ENCODE data around the gene CAMKK2. TPM values are rescaled to one million over a fixed set of nuclear protein-coding genes. Genes with fewer than 3 reads are reported as not detected.

The CAMKK2 gene
- 10 to 100 TPM; 25.1 to 43.7 (median 30.9) TPM for total RNA-seq

DNA sequence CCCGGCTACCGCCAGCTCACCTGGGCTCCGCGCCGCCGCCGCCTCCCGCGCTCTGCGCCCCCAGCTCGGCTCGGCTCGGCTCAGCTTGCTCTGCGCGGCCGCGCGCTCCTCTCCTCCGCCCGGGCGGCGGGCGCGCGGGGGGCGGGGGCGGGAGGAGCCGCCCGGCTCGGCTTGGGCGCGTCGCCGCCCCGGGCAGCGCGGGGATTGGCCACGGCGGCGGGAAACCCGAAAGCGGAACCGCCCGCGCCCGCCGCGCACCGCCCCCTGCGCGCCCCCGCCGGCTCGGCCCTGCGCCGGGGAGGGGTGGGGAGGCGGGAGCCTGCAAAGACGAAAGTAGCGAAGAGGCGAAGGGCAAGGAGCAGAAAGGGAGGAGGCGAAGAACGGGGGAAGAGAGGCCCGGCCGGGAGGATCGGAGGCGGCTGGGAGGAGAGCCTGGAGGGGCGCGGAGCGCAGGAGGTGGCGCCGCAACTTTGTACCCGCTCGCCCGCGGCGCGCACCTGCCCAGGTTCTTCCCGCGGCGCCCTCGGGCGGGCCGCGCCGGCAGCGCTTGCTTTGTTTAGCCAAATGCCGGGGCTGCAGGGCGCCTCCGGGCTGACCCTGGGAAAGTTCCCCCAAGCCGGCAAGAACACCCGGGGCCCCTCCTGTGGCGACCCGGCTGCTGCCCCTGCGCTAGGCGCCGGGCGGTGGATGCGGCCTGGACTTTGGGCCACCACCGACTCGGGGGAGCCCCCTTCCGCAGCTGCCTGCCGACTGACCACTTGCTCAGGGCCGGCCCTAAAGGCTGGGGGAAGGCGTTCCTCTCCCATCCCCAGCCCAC, at the start of gene CAMKK2:
TSS of gene CAMKK2 (minus strand) at position 92 of the 817 bp plus-strand sequence. CDS start 22,183 bp downstream, outside the sequence.
- TF ChIP-seq, protein P1, sequence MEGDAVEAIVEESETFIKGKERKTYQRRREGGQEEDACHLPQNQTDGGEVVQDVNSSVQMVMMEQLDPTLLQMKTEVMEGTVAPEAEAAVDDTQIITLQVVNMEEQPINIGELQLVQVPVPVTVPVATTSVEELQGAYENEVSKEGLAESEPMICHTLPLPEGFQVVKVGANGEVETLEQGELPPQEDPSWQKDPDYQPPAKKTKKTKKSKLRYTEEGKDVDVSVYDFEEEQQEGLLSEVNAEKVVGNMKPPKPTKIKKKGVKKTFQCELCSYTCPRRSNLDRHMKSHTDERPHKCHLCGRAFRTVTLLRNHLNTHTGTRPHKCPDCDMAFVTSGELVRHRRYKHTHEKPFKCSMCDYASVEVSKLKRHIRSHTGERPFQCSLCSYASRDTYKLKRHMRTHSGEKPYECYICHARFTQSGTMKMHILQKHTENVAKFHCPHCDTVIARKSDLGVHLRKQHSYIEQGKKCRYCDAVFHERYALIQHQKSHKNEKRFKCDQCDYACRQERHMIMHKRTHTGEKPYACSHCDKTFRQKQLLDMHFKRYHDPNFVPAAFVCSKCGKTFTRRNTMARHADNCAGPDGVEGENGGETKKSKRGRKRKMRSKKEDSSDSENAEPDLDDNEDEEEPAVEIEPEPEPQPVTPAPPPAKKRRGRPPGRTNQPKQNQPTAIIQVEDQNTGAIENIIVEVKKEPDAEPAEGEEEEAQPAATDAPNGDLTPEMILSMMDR (IDR thresholded peaks at IDR 0.05; ENCODE audit: low read depth): no peak

DNA sequence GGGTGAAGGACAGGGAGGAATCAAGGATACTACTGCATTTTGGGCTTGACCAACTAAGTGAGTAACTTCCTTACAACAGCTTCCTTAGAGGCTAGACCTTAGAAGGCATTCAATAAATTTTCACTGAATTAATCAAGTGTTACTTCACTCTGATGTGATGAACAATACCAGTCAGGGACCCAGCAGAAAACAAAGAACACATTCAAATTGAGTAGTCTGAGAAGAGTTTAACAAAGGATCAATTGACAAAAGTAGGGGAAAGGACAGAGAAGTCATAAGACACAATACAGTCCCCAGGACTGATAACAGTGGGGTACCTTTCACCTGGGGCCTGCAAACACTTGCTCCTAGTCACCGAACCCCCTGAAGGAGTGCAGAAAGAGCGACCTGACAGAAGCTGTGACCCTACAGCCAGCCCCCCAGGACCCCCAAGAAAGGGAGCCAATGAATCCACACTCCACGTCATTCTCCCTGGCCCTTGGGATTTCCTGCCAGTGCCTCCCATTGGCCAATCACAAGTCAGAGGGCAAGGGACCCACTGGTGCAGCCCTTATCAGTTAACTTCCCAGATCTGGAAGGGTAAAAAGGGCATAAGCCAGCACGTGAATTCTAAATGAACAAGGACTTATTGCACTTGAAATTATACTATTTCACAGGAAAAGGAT, 48.8 kb upstream of the CAMKK2 start:
- TF ChIP-seq, protein P1 (IDR thresholded peaks at IDR 0.05; ENCODE audit: low read depth): no peak

DNA sequence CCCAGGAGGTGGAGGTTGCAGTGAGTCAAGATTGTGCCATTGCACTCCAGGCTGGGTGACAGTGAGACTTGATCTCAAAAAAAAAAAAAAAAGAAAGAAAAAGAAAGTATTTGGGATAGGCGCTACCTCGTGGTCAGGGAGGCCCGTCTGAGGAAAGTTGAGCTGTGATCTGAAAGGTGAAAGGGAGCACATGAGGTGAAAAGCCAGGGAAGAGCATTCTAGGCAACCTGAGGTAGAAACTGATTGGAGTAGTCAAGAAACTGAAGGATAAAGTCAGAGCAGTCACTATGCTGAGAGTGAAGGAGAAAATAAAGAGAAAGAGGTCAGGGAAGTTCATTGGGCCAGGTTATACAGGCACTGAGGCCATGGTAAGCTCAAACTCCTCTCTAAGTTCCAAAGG, 48.0 kb upstream of the CAMKK2 start:
- TF ChIP-seq, protein P1 (IDR thresholded peaks at IDR 0.05; ENCODE audit: low read depth): no peak

DNA sequence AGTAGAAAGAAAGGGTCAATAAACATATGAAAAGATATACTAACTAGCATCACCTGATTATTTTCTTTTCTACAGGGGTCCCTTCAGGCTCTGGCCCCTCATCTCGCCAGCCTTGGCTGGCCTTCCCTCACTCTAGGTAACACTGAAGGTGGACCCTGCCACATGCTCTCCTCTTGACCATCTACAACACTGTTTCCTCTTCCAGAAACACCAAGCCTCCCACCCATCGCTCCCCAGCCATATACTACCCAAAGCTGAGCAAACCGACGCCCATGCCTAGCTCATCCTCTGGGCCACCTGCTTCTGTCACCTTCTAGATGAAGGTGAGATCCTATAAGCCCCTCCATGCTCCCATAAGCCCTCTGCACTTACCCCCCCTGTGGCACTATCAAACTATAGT, 40.9 kb upstream of the CAMKK2 start:
- TF ChIP-seq, protein P1 (IDR thresholded peaks at IDR 0.05; ENCODE audit: low read depth): no peak

DNA sequence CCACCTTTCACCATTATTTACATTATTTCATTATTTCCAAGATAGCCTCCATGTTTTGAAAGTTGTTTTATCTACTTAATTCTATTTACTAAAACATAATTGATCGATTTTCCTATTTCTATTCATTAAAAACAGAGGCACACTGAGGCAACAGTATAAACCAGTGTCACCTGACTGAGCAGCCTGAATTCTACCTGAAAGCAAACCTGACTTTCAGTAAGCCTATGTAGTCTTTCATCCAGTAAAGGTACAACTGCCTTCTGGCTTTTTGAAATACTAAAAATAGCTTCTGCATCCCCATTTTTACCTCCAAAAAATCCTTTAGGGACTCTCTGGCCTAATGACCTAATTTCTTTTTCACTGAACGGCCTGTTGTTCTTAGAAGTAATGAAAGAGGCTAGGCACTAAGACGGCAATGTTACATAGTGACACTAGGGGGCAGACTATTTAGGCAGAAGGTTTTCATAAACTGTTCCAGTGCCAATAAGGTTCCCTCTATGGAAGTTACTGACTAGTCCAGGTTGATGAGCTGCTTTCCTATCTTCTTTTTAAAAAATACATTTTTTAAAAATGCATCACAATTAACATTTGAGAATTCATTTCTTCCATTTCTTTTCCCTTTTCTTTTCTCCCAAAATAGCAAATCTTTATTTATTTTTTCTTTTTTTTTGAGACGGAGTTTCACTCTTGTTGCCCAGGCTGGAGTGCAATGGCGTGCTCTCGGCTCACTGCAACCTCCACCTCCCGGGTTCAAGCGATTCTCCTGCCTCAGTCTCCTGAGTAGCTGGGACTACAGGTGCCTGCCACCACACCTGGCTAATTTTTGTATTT, 38.2 kb upstream of the CAMKK2 start:
- TF ChIP-seq, protein P1 (IDR thresholded peaks at IDR 0.05; ENCODE audit: low read depth): no peak

DNA sequence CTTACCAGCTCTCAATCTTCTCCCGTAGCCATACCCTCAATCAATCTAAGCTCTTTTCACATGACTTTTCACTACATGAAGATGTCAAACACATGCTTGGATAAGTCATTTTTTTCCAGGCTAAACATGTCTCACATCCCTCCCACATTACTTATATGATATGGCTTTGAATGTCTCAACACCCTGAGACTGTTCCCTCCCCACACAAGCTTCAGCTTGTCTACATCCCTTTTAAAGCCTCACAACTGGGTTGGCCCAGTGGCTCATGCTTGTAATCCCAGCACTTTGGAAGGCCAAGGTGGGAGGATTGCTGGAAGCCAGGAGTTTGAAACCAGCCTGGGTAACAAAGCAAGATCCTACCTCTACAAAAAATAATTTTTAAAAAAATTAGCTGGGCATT, 37.2 kb upstream of the CAMKK2 start:
- TF ChIP-seq, protein P1 (IDR thresholded peaks at IDR 0.05; ENCODE audit: low read depth): no peak

All from subcutaneous adipose tissue (tissue), 4 donors.